Activated CD4-positive, alpha-beta T cell treated with anti-CD3 and anti-CD28 coated beads, Interleukin-2, amount 50 U/mL, for 48 hours (primary cell): ENCODE results near the gene SMC1B.
"Not testable (repeated sequence)": the region's sequence is repeated elsewhere in the genome, so short reads cannot be mapped to it uniquely, and the experiment has no call there.

ENCODE experiments used
- DNase-seq, 2 experiments: peaks; one replicate each; pipeline ENCODE4 v3.0.0-alpha.2; 2020

Gene SMC1B

GRCh38 chr22:45418770-45419138 lies 5.4 kb upstream of the SMC1B start:
- no peak for DNase-seq

- DNase-seq: no peak
Observed at GRCh38 chr22:45418056-45418769, 4.8 kb upstream of the SMC1B start.

- no peak for DNase-seq
Observed at GRCh38 chr22:45413013-45413367, 409 bp downstream of the SMC1B start.

- no peak for DNase-seq
Observed at GRCh38 chr22:45407793-45408192, 5.6 kb downstream of the SMC1B start.

GRCh38 chr22:45402466-45402985 lies 10.9 kb downstream of the SMC1B start:
- no peak for DNase-seq

GRCh38 chr22:45399712-45400445 lies 13.5 kb downstream of the SMC1B start:
- no peak for DNase-seq

- no peak for DNase-seq
Observed at GRCh38 chr22:45398214-45398613, 15.2 kb downstream of the SMC1B start.

GRCh38 chr22:45397806-45398205 lies 15.6 kb downstream of the SMC1B start:
- DNase-seq: no peak

- no peak for DNase-seq
Observed at GRCh38 chr22:45389546-45389945, 23.9 kb downstream of the SMC1B start.

GRCh38 chr22:45381348-45381747 lies 32.1 kb downstream of the SMC1B start:
- DNase-seq: no peak

GRCh38 chr22:45376703-45377102 lies 36.7 kb downstream of the SMC1B start:
- no peak for DNase-seq

- no peak for DNase-seq
Observed at GRCh38 chr22:45376009-45376408, 37.4 kb downstream of the SMC1B start.

GRCh38 chr22:45373592-45373991 lies 39.8 kb downstream of the SMC1B start:
- DNase-seq: not testable (repeated sequence)

- no peak for DNase-seq
Observed at GRCh38 chr22:45366713-45367112, 46.7 kb downstream of the SMC1B start.

- no peak for DNase-seq
Observed at GRCh38 chr22:45359627-45360026, 53.8 kb downstream of the SMC1B start.

- DNase-seq: no peak
Observed at GRCh38 chr22:45358127-45358526, 55.3 kb downstream of the SMC1B start.

GRCh38 chr22:45357490-45357889 lies 55.9 kb downstream of the SMC1B start:
- no peak for DNase-seq

- no peak for DNase-seq
Observed at GRCh38 chr22:45353786-45354185, 59.6 kb downstream of the SMC1B start.

- not testable (repeated sequence) for DNase-seq
Observed at GRCh38 chr22:45352757-45353156, 60.6 kb downstream of the SMC1B start.

GRCh38 chr22:45351956-45352355 lies 61.4 kb downstream of the SMC1B start:
- no peak for DNase-seq

- DNase-seq: no peak
Observed at GRCh38 chr22:45349916-45350315, 63.5 kb downstream of the SMC1B start.

- DNase-seq: no peak
Observed at GRCh38 chr22:45344334-45344733, 69.1 kb downstream of the SMC1B start.

GRCh38 chr22:45343143-45343542 lies 70.3 kb downstream of the SMC1B start:
- no peak for DNase-seq

- peak; percentile 61 to 65 for DNase-seq
Observed at GRCh38 chr22:45341498-45341897, 71.9 kb downstream of the SMC1B start.
